ENCODE data around the gene ITGB8.

- TF ChIP-seq GATA2 (IDR thresholded peaks at IDR 0.05; ENCODE audit: low read depth, low read length): no peak
- TF ChIP-seq GATA3 (IDR thresholded peaks at IDR 0.05; ENCODE audit: low read depth, low read length): no peak
These were observed 13.3 kb upstream of the ITGB8 start for GRCh38 chr7:20317413-20317812.

Measured in SH-SY5Y (cell line).